Activated CD8-positive, alpha-beta memory T cell treated with anti-CD3 and anti-CD28 coated beads, Interleukin-2, amount 50 U/mL, for 24 hours (primary cell): ENCODE measurements around the gene TMEM100.

Experiments used
- DNase-seq: peaks from one replicate; pipeline ENCODE4 v3.0.0-alpha.2; 2020; ENCODE audit errors: extremely low read depth

The TMEM100 gene

DNA sequence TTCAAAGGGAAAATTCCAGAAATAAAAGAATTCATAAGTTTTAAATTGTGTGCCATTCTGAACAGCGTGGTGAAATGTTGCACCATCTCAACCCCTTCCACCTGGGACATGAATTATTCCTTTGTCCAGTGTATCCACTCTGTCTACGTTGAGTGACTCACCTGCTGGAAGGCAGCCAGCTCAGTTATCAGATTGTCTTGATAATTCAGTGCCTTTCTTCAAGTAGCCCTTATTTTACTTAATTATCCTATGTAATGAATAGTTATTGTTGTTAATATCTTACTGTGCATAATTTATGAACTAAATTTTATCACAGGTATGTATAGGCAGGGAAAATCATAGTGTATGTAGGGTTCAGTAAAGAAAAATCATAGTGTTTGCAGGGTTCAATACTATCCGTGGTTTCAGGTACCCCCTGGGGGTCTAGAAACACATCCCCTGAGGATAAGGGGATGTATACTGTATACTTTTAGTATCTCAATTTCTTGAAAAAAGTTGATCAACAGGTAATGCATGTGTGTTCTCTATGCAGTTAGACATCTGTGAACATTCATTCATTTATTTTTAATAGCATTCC lies 20.5 kb upstream of the TMEM100 start:
- no peak for DNase-seq

DNA sequence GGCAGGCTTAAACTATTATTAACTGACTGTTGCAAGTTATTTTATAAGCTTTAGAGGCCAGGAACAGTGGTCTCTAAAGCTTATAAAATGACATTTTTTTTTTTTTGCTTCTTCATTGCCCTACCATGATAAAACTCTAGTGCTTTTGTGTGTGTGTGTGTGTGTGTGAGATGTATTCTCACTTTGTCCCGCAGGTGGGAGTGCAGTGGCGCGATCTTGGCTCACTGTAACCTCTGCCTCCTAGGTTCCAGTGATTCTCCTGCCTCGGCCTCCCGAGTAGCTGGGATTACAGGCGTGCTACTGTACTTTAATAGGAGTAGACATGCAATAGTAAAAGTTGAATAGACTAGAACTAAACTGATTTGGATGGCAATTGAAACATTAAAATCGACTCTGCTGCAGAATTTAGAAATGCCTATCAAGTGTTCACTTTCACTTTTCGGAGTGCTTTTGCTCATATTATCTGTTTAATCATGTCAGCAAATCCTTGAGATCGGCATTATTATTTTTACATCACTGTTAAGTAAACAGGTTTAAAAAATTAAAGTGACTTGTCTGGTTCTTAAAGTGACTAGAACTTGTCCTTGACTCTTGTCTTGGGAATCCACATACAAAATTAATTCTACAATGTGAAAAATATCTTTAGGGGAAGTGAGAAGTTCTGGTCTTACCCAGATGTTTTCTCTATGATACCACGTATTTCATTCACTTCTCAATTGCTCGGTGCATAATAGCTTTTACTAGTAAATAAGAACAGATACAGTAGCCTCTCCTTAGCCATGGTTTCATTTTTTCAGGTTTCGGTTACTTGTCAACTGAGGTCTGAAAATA lies 19.8 kb upstream of the TMEM100 start:
- no peak for DNase-seq

DNA sequence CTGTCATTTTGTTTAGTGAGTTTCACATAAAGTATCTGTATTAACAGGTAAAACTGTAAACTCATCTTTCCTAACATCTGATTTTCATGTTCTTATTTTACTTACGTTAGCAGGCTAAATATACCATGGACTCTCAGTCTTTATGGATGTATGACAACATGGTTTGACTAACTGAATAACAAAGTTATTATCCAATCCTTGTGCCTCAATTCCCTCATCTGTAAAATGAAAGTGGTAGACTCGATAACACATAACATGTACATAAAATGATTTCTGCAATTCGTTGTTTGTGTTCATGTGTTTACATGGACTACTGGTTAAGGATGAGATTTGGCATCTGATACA lies 18.7 kb upstream of the TMEM100 start:
- DNase-seq = no peak

DNA sequence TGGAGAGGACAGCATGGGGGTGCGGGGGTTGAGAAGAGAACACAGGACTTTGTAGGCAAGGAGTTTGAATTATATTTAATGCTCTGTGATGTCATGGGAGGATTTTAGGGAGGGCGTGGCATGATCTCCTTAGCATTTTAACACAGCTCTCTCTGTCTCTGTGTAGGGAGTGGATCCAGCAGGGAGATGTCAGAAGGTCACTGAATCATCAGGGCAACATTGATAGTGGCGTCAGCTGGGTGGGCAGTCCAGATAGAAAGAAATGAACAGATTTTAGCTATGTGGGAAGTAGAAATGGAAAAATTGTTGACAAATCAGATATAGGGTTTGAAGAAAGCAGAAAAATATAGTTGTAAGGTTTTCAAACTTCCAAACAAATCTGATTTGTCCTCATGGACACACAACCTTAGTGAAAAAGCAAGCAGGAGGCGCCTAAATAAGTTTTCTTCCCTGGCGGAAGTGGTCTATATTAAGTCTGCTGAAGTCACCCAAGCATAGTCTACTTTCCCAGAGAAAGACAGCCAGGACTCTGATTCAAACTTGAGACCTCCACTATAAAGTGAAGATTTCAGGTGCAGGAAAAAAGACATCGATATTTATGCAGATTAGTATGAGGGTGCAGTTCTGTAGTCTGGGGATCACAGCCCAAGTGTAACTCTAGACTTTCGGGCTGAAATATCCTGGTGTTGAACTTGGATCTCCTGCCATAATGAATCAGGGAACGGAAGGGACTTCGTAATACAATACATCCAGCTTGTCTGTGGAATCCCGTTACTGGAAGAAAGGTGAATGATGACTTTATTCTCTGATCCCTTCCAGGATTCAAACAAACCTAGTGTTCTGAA lies 18.1 kb upstream of the TMEM100 start:
- DNase-seq = no peak

DNA sequence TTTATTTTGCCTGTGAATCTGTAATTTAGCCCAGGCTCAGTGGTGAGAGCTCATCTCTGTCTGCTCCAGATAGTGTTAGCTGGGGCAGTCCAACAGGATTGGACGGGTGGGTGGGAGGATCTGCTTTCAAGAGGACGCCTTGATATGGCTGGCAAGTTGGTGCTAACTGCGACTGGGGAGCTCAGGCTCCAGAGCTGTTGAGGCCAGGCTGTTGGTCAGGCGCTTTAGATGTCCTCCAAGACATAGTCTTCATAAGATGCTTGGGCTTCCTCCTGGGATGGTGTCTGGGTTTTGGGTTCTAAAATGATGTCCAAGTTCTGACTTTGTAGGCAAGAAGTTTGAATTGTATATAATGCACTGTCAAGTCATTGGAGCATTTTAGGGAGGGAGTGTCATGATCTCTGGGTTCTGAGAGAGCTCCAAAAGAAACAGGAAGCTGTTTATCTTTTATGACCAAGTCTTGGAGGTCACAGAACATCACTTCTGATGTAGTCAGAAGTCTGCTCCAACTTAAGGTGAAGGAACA lies 15.4 kb upstream of the TMEM100 start:
- no peak for DNase-seq

DNA sequence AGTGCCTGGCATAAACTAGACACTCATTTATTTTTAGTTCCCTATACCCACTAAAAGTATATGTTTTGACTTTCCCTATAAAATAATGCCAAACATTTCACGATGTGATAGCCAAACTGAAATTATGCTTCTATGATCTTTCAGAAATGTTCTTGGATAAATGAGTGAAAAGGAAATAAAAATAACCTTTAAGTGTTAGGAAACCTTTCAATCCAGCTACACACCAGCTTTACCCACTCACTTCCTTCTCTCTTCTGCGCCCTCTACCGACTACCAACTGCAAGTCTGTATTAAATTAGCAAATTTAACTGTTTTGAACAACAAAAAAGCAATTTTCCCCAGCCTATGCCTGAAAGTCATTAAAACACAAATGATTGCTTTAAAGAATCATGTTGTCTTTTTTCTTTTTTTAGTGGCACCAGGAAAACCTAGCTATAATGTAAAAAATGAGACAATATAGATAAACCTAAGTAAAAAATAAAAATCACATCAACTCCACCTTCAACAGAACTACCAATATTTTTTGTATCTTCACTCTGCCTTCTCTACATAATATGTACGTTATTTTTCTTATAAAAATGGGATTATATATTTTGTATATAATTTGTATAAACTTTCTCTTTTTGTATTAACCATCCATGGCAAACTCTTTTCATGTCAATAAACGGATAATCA lies 13.2 kb upstream of the TMEM100 start:
- no peak for DNase-seq

DNA sequence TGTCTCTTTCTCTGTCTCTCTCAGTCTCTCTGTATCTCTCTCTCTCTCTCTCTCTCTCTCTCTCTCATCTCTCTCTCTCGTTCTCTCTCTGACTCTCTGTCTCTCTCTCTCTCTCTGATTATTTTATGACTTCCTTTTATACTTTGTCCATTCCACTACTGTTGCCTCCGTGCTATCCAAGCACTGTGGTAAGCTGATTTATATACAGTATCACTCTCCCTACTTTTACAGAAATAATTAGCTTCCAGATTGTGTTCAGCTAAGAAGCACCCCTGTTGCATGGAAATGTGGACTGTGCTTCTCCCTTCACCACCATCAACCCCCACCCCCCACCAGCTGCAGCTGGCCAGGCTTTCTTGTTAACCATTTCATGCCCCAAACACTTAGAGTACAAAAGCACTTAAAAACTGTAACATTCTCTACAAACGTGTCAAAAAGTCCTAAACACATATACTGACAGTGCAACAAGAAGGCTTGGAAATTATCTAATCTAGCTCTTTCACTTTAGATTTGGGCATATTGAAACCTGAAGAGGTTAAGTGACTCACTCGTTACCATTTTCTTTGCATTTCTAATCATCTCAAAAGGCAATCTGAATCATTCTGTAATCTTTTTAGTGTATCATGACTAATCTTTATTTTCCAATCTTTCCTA lies 11.6 kb upstream of the TMEM100 start:
- DNase-seq = no peak

DNA sequence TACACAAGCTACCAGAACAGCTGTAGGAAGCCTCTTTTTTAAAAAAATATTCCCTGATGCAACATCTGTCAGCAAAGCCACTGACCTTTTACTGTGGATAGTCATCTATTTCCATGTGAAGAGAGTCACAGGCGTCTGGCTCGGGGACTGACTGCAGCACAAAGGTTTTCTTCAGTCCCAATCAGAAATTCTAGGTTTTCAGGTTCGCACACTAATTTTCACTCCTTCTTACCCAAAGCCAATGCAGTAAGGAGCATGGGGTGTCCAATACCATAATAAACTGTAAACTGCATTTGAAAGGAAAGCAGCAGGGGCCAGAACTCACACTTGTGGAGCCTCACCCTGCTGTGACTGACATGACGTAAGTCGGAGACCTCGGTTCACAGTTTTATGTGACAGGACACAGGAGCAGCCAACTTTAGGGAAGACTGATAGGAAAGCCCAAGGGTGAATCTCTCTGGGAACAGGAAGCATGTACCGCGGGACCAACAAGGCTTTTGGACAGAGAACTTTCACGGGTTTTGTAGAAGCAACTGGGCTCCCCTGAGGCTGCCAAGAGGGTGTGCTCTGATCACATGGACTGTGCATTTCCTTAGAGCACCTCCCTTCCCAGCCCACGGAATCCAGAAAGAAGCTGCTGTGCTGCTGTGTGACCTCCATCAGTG lies 9.1 kb upstream of the TMEM100 start:
- no peak for DNase-seq

DNA sequence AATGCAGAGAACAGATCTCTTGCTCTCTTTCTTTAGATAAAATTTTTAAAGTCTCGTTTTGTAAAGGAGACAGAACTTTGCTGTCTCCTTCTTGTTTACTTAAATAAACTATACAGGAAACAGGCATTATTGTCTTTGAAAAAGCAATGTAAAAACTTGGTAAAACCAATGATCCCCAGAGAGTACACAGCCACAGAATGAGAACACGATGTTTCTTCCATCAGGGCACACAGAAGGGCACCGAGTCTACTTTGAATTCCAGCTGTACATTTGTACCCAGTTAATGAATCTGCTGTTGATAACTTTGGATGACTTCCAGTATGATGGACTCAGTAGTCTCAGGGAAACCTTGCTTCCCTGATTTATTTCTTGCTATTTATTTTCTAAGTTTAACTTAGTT lies 8.1 kb upstream of the TMEM100 start:
- no peak for DNase-seq

DNA sequence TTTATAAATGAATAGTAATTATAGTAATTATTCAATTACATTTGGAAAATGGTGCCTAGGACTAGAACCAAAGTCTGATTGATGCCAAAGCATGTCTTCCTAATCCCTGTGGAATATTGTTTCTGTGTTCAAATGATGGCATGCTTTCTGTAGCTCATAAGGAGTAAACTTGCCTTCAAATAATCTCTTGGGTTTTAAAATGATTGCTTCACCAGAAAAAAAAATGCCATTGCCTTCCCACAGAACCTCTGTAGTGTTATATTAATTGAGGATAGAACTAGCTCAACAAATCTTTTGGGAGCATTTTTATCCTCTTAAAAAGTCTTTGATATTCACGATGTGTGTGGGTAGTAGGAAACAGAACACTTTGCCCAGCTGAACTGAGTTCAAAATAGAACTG lies 7.7 kb upstream of the TMEM100 start:
- no peak for DNase-seq

DNA sequence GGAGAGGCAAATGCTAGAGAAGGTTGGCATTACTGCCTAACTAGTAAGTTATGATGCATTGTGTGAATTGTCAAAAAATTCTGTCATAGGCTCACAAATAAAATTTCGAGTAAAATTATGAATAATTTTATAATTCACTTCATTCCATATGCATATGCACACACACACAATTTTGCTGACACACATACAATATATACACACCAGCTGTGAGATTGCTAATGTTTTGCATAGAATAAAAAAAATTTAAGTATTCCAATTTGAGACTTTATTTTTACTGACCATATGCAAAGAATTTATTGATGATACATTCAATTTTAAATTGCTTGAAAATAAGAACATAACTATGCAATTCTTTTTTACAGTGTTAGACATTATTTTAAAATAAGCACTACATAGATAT lies 6.8 kb upstream of the TMEM100 start:
- DNase-seq = no peak

DNA sequence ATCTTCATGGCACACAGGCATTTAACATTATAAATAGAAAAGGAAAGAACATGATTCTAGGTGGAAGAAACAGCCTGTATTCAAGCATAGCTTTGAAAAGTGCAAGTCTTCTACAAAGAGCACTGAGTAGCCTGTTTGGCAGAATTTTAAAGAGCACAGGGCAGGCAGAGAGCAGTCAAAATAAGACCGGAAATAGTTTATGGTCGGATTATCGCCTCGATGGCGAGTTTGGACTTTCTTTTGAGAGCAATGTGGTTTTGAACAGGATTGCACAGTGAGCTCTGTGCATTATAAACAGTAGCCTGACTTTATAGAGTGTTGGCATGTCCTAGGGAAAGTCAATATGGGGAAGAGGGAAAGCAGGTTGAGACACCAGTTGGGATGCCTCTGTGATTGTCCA lies 6.2 kb upstream of the TMEM100 start:
- no peak for DNase-seq

DNA sequence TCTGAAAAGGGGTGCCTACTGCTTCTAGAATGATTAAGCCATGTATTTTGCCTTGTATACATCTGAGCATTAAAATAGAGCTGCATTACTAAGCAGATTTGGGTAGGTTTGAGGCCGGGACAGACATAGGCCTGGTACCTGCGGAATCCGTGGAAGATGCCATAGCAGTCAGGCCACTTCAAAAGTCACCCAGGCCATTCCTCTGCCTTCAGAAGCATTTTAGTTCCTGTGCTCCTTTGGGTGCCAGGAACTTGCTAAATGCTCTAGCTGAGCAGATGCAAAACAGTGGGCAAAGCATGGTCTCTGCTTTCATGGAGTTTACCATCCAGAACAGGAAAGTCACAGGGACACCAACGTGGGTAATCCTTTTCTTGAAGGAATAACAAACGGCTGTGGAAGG lies 5.7 kb upstream of the TMEM100 start:
- no peak for DNase-seq

DNA sequence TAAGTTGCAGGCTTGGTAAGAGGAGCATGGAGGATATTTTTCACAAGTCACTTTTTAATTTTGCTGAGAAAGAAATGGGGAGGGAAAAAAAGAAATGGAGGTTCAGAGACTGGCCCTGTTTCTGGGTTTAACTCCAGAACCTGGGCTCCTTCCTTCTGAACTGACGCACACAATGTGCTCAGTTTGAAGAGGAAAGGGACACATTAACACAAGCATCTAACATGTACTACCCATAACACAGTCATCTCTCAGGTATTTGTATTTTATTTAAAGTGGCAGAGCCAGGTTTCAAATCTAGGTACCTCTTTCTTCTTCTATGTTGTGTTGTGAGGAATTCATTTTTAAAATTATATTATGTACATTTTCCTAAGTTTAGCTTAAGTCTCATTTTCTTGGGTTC lies 5.3 kb upstream of the TMEM100 start:
- no peak for DNase-seq

DNA sequence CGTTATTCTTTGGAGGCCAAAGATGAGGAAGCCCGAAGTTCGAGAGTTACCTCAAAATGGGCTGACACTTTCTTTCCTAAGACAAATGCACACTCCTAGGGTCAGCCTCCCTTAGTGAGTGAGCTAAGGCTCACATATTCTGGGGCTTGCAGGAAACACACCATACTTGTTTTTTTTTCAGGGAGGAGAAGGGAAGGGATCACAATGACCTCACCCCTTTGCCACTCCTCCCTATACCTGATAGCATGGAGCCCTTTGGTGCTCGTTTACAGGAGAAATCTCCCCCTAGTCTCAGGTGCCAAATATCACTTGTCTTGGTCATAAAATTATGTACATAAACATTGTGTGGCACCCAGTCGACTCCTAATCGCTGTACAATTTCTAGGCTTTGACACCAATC lies 4.6 kb upstream of the TMEM100 start:
- no peak for DNase-seq

DNA sequence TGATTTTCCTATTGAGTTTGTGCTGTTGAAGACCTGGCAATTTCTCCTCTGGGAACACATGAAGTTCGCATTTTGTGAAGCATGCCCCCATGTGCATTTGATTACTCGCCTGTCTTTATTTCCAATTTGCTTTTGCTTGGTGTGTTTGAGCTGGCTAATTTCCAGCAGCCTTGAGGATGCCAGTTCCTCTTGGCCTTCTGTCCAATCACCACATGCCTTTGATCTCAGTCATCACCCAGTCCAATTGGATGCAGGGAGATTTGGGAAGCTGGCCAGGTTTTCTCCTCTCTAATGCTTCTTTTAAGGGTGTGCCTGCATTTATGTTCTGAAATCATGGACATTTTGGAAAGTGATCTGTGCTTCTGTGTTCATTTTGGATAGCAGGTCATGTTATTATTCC lies 3.8 kb upstream of the TMEM100 start:
- DNase-seq = no peak

DNA sequence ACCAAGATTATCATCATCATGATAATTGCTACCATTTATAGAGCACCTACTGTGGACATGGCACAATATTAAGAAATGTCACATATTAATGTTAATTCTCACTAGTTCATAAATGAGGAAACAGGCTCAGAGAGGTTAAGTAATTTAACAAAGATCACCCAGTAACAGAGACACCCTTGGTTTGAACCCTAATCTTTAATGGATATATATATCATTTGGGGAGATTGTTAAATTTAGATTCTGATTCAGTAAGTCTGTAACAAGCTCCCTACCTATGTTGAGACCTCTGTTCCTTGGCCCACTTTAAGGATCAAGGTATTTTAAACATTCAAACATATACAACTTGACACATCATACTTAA lies 804 bp upstream of the TMEM100 start:
- no peak for DNase-seq

DNA sequence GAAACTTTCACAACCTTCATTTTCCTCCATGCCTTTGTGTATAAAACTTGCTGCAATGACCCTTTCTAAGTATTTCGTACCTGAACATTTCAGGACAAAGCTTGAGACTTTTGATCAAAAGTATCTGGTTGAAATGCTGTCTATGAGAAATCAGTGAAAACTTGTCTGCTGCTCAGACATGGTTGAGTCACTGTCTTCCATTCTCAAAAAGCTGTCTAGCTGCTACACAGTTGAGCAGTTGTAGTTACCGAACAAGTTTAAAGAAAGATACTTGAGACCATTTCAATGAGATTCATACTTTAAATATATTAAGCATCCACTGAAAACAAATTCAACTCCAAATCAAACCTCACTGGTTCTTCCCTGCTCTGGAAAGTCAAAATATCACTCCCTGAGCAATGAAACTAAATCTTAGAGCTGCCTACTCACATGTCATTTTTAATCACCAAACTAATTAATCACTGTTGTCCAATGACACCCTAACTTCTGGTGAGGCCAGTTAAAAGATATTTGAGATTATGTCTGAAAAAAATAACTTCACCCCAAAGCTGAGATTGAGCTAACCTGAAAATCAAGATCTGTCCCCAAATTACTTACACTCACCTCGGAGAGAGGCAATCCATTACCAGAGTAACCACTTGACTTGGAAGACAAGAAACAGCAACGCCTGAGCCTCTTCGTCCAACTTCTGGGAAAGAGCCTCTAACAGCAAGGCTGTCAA lies 488 bp downstream of the TMEM100 start:
- no peak for DNase-seq

DNA sequence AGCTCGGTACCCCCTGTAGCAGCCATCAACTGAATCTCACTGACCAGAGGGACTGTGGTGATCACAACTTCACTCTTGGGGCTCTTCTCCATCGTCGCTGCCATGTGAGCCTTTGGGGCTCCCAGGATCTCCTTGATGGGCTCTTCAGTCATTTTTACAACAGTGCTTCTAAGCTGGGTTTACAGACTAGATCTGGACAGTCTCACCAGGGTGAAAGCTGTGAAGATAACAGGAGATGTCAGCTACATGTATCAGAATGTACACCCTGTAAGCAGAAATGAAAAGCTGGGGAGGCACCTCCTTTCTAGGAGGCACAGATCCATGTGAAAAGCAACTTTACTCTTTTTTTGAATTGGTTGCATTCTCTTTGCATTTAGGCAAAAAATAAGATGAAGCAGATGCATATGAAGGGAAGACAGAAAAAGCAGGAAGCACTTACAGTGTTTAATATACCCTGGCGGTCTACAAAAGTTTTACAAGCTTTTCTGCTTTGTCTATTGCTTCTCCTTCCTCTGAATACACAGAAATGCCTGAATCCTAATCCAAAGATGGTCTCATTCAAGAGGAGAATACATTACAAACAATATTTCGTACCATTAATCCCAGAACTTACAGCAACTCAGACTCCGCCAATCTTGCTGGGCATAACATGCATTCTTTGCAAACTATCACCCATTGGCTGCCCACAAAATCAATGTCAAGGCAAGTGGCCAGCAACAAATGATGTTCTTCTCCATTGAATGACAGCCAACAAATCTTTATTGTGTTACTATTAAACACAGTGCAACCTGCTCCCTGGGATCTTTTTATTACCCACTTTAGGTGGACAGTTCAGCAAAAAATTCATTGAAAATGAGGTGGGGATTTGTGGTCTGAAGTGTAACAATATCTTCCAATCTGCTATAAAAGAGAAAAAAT lies 1.5 kb downstream of the TMEM100 start:
- DNase-seq = no peak
